ENCODE data around the gene PGA4.
"Not testable (repeated sequence)": the region's sequence is repeated elsewhere in the genome, so short reads cannot be mapped to it uniquely, and the experiment has no call there.

The PGA4 gene

GRCh38 chr11:61204502-61205059, 17.6 kb upstream of the PGA4 start:
- DNase-seq (ENCODE audit: low read depth): not testable (repeated sequence)

GRCh38 chr11:61207636-61208310, 14.4 kb upstream of the PGA4 start:
- DNase-seq (ENCODE audit: low read depth): not testable (repeated sequence)

- DNase-seq (ENCODE audit: low read depth): not testable (repeated sequence)
Observed at GRCh38 chr11:61210629-61211028, 11.5 kb upstream of the PGA4 start.

- not testable (repeated sequence) for DNase-seq (ENCODE audit: low read depth)
Observed at GRCh38 chr11:61211327-61211952, 10.7 kb upstream of the PGA4 start.

- not testable (repeated sequence) for DNase-seq (ENCODE audit: low read depth)
Observed at GRCh38 chr11:61212202-61212601, 9.9 kb upstream of the PGA4 start.

- DNase-seq (ENCODE audit: low read depth): not testable (repeated sequence)
Observed at GRCh38 chr11:61213711-61214324, 8.3 kb upstream of the PGA4 start.

GRCh38 chr11:61218306-61218705, 3.8 kb upstream of the PGA4 start:
- DNase-seq (ENCODE audit: low read depth): not testable (repeated sequence)

GRCh38 chr11:61219016-61219415, 3.1 kb upstream of the PGA4 start:
- not testable (repeated sequence) for DNase-seq (ENCODE audit: low read depth)

GRCh38 chr11:61222692-61223091, 545 bp downstream of the PGA4 start:
- DNase-seq (ENCODE audit: low read depth): not testable (repeated sequence)

- not testable (repeated sequence) for DNase-seq (ENCODE audit: low read depth)
Observed at GRCh38 chr11:61226457-61227137, 4.5 kb downstream of the PGA4 start.

- DNase-seq (ENCODE audit: low read depth): not testable (repeated sequence)
Observed at GRCh38 chr11:61229458-61229857, 7.3 kb downstream of the PGA4 start.

GRCh38 chr11:61231033-61231432, 8.9 kb downstream of the PGA4 start:
- not testable (repeated sequence) for DNase-seq (ENCODE audit: low read depth)

GRCh38 chr11:61231585-61231984, 9.4 kb downstream of the PGA4 start:
- not testable (repeated sequence) for DNase-seq (ENCODE audit: low read depth)

- DNase-seq (ENCODE audit: low read depth): not testable (repeated sequence)
Observed at GRCh38 chr11:61232548-61233145, 10.5 kb downstream of the PGA4 start.

GRCh38 chr11:61237130-61237529, 15.0 kb downstream of the PGA4 start:
- DNase-seq (ENCODE audit: low read depth): not testable (repeated sequence)

GRCh38 chr11:61240288-61240687, 18.1 kb downstream of the PGA4 start:
- DNase-seq (ENCODE audit: low read depth): not testable (repeated sequence)

- not testable (repeated sequence) for DNase-seq (ENCODE audit: low read depth)
Observed at GRCh38 chr11:61240875-61241274, 18.7 kb downstream of the PGA4 start, which contains the start of gene PGA5. PGA5 (plus strand) TSS chr11:61241175; CDS start chr11:61241227, 52 bp downstream.

- DNase-seq (ENCODE audit: low read depth): not testable (repeated sequence)
Observed at GRCh38 chr11:61241526-61241925, 19.4 kb downstream of the PGA4 start.

- not testable (repeated sequence) for DNase-seq (ENCODE audit: low read depth)
Observed at GRCh38 chr11:61245284-61245964, 23.3 kb downstream of the PGA4 start.

GRCh38 chr11:61248071-61248470, 25.9 kb downstream of the PGA4 start:
- not testable (repeated sequence) for DNase-seq (ENCODE audit: low read depth)

- DNase-seq (ENCODE audit: low read depth): not testable (repeated sequence)
Observed at GRCh38 chr11:61249201-61249600, 27.1 kb downstream of the PGA4 start.

Data from HS-27A (cell line).